GM19452 (cell line): ENCODE results near the gene CYP8B1.

Experiments used
- ATAC-seq: cut with Tn5 transposase; IDR thresholded peaks from one replicate; pipeline ENCODE4 v1.9.1; 2021; ENCODE audit not compliant: unreplicated experiment

CYP8B1 gene

GRCh38 chr3:42827654-42828053, 48.0 kb downstream of the CYP8B1 start:
- ATAC-seq: no peak

- no peak for ATAC-seq
Measured at GRCh38 chr3:42827023-42827422, 48.7 kb downstream of the CYP8B1 start.

- no peak for ATAC-seq
Measured at GRCh38 chr3:42826141-42826540, 49.5 kb downstream of the CYP8B1 start.

GRCh38 chr3:42823351-42823750, 52.3 kb downstream of the CYP8B1 start:
- ATAC-seq: no peak

- ATAC-seq: no peak
Measured at GRCh38 chr3:42822828-42823227, 52.9 kb downstream of the CYP8B1 start.
